Measurements from ENCODE around the gene NIPAL3. TPM values are rescaled to one million over a fixed set of nuclear protein-coding genes. Genes with fewer than 3 reads are reported as not detected.

NIPAL3 gene
- total and polyA plus RNA-seq, 3 donors from 2014 or later: 11.2 to 46.0 (median 33.1) TPM

GRCh38 chr1:24380508-24380907, 35.1 kb upstream of the NIPAL3 start:
- no peak overlapping the region for H3K27ac ChIP-seq
- 81 to 89% methylated on average over 5 of the region's 5 CpGs for WGBS, 2 donors
- no peak for TF ChIP-seq CTCF (IDR thresholded peaks at IDR 0.05)
- TF ChIP-seq POLR2A (IDR thresholded peaks at IDR 0.05): no peak
- no peak for DNase-seq
- H3K4me3 ChIP-seq: no peak overlapping the region
- no peaks in the 10 kb centered on the region for H3K36me3 ChIP-seq (ENCODE audit: low read depth, missing control alignments)
- no peaks in the 10 kb centered on the region for H3K27me3 ChIP-seq
- H3K9me3 ChIP-seq: no peaks in the 10 kb centered on the region
- intact Hi-C loops (cut with DNase I; ENCODE audit: low total_unique reads): no loop called here
- H3K4me1 ChIP-seq: no peaks in the 10 kb centered on the region

GRCh38 chr1:24381256-24381655, 34.3 kb upstream of the NIPAL3 start:
- Histone ChIP-seq H3K27me3 (no peaks in the 10 kb centered on the region), H3K4me1 (no peaks in the 10 kb centered on the region), H3K9me3 (no peaks in the 10 kb centered on the region), H3K36me3 (ENCODE audit: low read depth, missing control alignments) (no peaks in the 10 kb centered on the region), H3K4me3 (no peak overlapping the region), H3K27ac (no peak overlapping the region)
- TF ChIP-seq CTCF (IDR thresholded peaks at IDR 0.05): no peak
- TF ChIP-seq POLR2A (IDR thresholded peaks at IDR 0.05): no peak
- intact Hi-C loops (cut with DNase I; ENCODE audit: low total_unique reads): no loop called here
- WGBS, 2 donors: 88 to 100% methylated on average over 2 of the region's 2 CpGs
- no peak for DNase-seq

- DNase-seq: no peak
- TF ChIP-seq POLR2A (IDR thresholded peaks at IDR 0.05): no peak
- no peak for TF ChIP-seq CTCF (IDR thresholded peaks at IDR 0.05)
- H3K9me3 ChIP-seq: no peaks in the 10 kb centered on the region
- H3K27me3 ChIP-seq: no peaks in the 10 kb centered on the region
- H3K4me1 ChIP-seq: no peaks in the 10 kb centered on the region
- intact Hi-C loops (cut with DNase I; ENCODE audit: low total_unique reads): no loop called here
- no peak overlapping the region for H3K27ac ChIP-seq
- H3K4me3 ChIP-seq: no peak overlapping the region
- WGBS, 2 donors: 87 to 92% methylated on average over 8 of the region's 8 CpGs
- no peaks in the 10 kb centered on the region for H3K36me3 ChIP-seq (ENCODE audit: low read depth, missing control alignments)
Observed at GRCh38 chr1:24382165-24382577, 33.4 kb upstream of the NIPAL3 start.

- no peaks in the 10 kb centered on the region for H3K4me1 ChIP-seq
- H3K9me3 ChIP-seq: no peaks in the 10 kb centered on the region
- DNase-seq: no peak
- H3K27ac ChIP-seq: no peak overlapping the region
- TF ChIP-seq CTCF (IDR thresholded peaks at IDR 0.05): no peak
- no peak for TF ChIP-seq POLR2A (IDR thresholded peaks at IDR 0.05)
- no peaks in the 10 kb centered on the region for H3K27me3 ChIP-seq
- intact Hi-C loops (cut with DNase I; ENCODE audit: low total_unique reads): no loop called here
- WGBS, 2 donors: 67 to 72% methylated on average over 2 of the region's 2 CpGs
- H3K36me3 ChIP-seq (ENCODE audit: low read depth, missing control alignments): no peaks in the 10 kb centered on the region
- H3K4me3 ChIP-seq: no peak overlapping the region
Observed at GRCh38 chr1:24383381-24383940, 32.1 kb upstream of the NIPAL3 start.

Measured in testis (tissue), 3 donors.